Esophagus muscularis mucosa (tissue), 4 donors: Measurements from ENCODE around the gene SLC10A7. TPM values are rescaled to one million over a fixed set of nuclear protein-coding genes. Genes with fewer than 3 reads are reported as not detected.

Experiments used
- DNase-seq: peaks from one replicate; pipeline ENCODE4 v3.0.0-alpha.2; 2017; ENCODE audit errors: extremely low spot score
- H3K27ac ChIP-seq, 4 donors: fragments of 200-600 bp; sonication (generic); replicated peaks in 1 of 4; 1 replicate in 3 of 4; 2 replicates in 1 of 4; pipeline ENCODE4 v1.5.1; 2016 to 2019; ENCODE audit warnings: mild to moderate bottlenecking in 1 of 4
- H3K27me3 ChIP-seq, 4 donors: fragments of 200-600 bp; sonication (generic); one replicate each; pipeline versions ENCODE4 v1.5.1 to v1.6.0; 2016 to 2019
- H3K36me3 ChIP-seq, 4 donors: fragments of 200-600 bp; sonication (generic); one replicate each; pipeline ENCODE4 v1.5.1; 2016 to 2019
- H3K4me1 ChIP-seq, 4 donors: fragments of 200-600 bp; sonication (generic); one replicate each; pipeline ENCODE4 v1.5.1; 2016 to 2019
- H3K4me3 ChIP-seq, 4 donors: fragments of 200-600 bp; sonication (generic); 1 replicate in 2 of 4; 2 replicates in 2 of 4; pipeline ENCODE4 v1.5.1; 2016 to 2019; ENCODE audit warnings: mild to moderate bottlenecking in 4 of 4, moderate library complexity in 1 of 4
- H3K9me3 ChIP-seq, 4 donors: fragments of 200-600 bp; sonication (generic); 1 replicate in 3 of 4; 2 replicates in 1 of 4; pipeline ENCODE4 v1.5.1; 2016 to 2019
- EP300 ChIP-seq: sonication (generic); formaldehyde crosslinking; IDR thresholded peaks from one replicate; pipeline ENCODE4 v1.6.1; 2017; ENCODE audit warnings: antibody characterized with exemption
- POLR2A ChIP-seq: fragments of 450-650 bp; IDR thresholded peaks from one replicate; pipeline ENCODE4 v1.6.1; 2017; ENCODE audit warnings: antibody characterized with exemption, moderate library complexity, mild to moderate bottlenecking, low read depth
- POLR2AphosphoS5 ChIP-seq, 2 donors: sonication (generic); formaldehyde crosslinking; IDR thresholded peaks; one replicate each; pipeline ENCODE4 v1.6.1; 2017; ENCODE audit warnings: antibody characterized with exemption in 2 of 2
- WGBS: methylation state at CpG from one replicate; pipeline ENCODE4 v1.1.5; 2018; 5-methylcytosine and 5-hydroxymethylcytosine counted together
- intact Hi-C: fragments of 100-400 bp; cut with DNase I; formaldehyde crosslinking; loops from one replicate; pipeline ENCODE4 v1.15.1; 2023
- total RNA-seq, 4 donors: library from RNA; depleted of rRNA; stranded (reverse); fragments of >200 nt; gene quantifications; one replicate each; pipeline versions ENCODE4 v1.1.0 to v1.2.1, GENCODE V29; 2016
- TF ChIP-seq, protein P1 (sequence below), 3 experiments: fragments of 200-600 bp in 2 of 3; fragments of 450-650 bp in 1 of 3; sonication (generic) in 2 of 3; IDR thresholded peaks; one replicate each; pipeline ENCODE4 v1.5.1; 2017 to 2019; ENCODE audit warnings: antibody characterized with exemption in 3 of 3, mild to moderate bottlenecking in 2 of 3, moderate library complexity in 1 of 3

SLC10A7 gene
- total RNA-seq, 4 donors from 2014 or later: 3.3 to 6.2 (median 5.7) TPM

- H3K4me3 ChIP-seq: no peak overlapping the region
- 91% methylated on average over 1 of the region's 1 CpG for WGBS
- no peak for DNase-seq
- H3K9me3 ChIP-seq: peaks cover 0 to 24% (median 18%) of the 10 kb centered on the region in 4 donors
- intact Hi-C loops: no loop called here
- TF ChIP-seq EP300 (no peak), POLR2AphosphoS5 (IDR thresholded peaks at IDR 0.05) (no peak), POLR2A (no peak)
- TF ChIP-seq, protein P1, sequence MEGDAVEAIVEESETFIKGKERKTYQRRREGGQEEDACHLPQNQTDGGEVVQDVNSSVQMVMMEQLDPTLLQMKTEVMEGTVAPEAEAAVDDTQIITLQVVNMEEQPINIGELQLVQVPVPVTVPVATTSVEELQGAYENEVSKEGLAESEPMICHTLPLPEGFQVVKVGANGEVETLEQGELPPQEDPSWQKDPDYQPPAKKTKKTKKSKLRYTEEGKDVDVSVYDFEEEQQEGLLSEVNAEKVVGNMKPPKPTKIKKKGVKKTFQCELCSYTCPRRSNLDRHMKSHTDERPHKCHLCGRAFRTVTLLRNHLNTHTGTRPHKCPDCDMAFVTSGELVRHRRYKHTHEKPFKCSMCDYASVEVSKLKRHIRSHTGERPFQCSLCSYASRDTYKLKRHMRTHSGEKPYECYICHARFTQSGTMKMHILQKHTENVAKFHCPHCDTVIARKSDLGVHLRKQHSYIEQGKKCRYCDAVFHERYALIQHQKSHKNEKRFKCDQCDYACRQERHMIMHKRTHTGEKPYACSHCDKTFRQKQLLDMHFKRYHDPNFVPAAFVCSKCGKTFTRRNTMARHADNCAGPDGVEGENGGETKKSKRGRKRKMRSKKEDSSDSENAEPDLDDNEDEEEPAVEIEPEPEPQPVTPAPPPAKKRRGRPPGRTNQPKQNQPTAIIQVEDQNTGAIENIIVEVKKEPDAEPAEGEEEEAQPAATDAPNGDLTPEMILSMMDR (IDR thresholded peaks at IDR 0.05): no peak
- no peak overlapping the region for H3K27ac ChIP-seq
- no peaks in the 10 kb centered on the region for H3K27me3 ChIP-seq
- peaks cover 0 to 22% (median 6%) of the 10 kb centered on the region in 4 donors for H3K36me3 ChIP-seq
- H3K4me1 ChIP-seq: no peaks in the 10 kb centered on the region
These were observed 35.2 kb downstream of the SLC10A7 start for GRCh38 chr4:146486565-146486964.

GRCh38 chr4:146485968-146486367 is 35.8 kb downstream of the SLC10A7 start:
- intact Hi-C loops: no loop called here
- Histone ChIP-seq H3K27ac (no peak overlapping the region), H3K9me3 (peaks cover 0 to 26% (median 18%) of the 10 kb centered on the region in 4 donors), H3K4me3 (no peak overlapping the region), H3K36me3 (peaks cover 0 to 25% (median 6%) of the 10 kb centered on the region in 4 donors), H3K27me3 (no peaks in the 10 kb centered on the region), H3K4me1 (no peaks in the 10 kb centered on the region)
- no peak for TF ChIP-seq POLR2A
- no peak for TF ChIP-seq POLR2AphosphoS5 (IDR thresholded peaks at IDR 0.05)
- no peak for TF ChIP-seq EP300
- no peak for DNase-seq

- TF ChIP-seq POLR2A: no peak
- TF ChIP-seq, protein P1 (IDR thresholded peaks at IDR 0.05): no peak
- TF ChIP-seq POLR2AphosphoS5 (IDR thresholded peaks at IDR 0.05): no peak
- no peak for TF ChIP-seq EP300
- Histone ChIP-seq H3K27me3 (no peaks in the 10 kb centered on the region), H3K36me3 (peaks cover 0 to 25% (median 5%) of the 10 kb centered on the region in 4 donors), H3K4me1 (no peaks in the 10 kb centered on the region), H3K4me3 (no peak overlapping the region), H3K9me3 (peaks cover 0 to 26% (median 18%) of the 10 kb centered on the region in 4 donors), H3K27ac (no peak overlapping the region)
- no peak for DNase-seq
- WGBS: 86% methylated on average over 1 of the region's 1 CpG
- intact Hi-C loops: no loop called here
These were observed 39.0 kb downstream of the SLC10A7 start for GRCh38 chr4:146482788-146483187.

- Histone ChIP-seq H3K4me3 (no peak overlapping the region), H3K36me3 (peaks cover 0 to 14% (median 0%) of the 10 kb centered on the region in 4 donors), H3K27ac (no peak overlapping the region), H3K9me3 (peaks cover 0 to 26% (median 18%) of the 10 kb centered on the region in 4 donors), H3K4me1 (no peaks in the 10 kb centered on the region), H3K27me3 (no peaks in the 10 kb centered on the region)
- WGBS: no CpG with 5 or more reads among the region's 3 CpGs
- intact Hi-C loops: no loop called here
- DNase-seq: no peak
- TF ChIP-seq POLR2A (no peak), EP300 (no peak), POLR2AphosphoS5 (IDR thresholded peaks at IDR 0.05) (no peak)
- TF ChIP-seq, protein P1 (IDR thresholded peaks at IDR 0.05): no peak
These were observed 40.5 kb downstream of the SLC10A7 start for GRCh38 chr4:146481246-146481645.

- H3K27ac ChIP-seq: no peak overlapping the region
- no peak overlapping the region for H3K4me3 ChIP-seq
- peaks cover 0 to 5% (median 0%) of the 10 kb centered on the region in 4 donors for H3K36me3 ChIP-seq
- no peaks in the 10 kb centered on the region for H3K4me1 ChIP-seq
- no peaks in the 10 kb centered on the region for H3K27me3 ChIP-seq
- DNase-seq: no peak
- H3K9me3 ChIP-seq: peaks cover 0 to 15% (median 7%) of the 10 kb centered on the region in 4 donors
- 53% methylated on average over 3 of the region's 3 CpGs for WGBS
- TF ChIP-seq EP300: no peak
- no peak for TF ChIP-seq POLR2AphosphoS5 (IDR thresholded peaks at IDR 0.05)
- no peak for TF ChIP-seq POLR2A
- TF ChIP-seq, protein P1 (IDR thresholded peaks at IDR 0.05): no peak
- intact Hi-C loops: no loop called here
These were observed 43.7 kb downstream of the SLC10A7 start for GRCh38 chr4:146478009-146478408.
